ENCODE data around the gene ROCK2.

ROCK2 gene

GRCh38 chr2:11132036-11132671 lies 212.3 kb downstream of the ROCK2 start:
- FAIRE-seq, result no peak
- no peak for DNase-seq (ENCODE audit: insufficient read length, low spot score)

DNA sequence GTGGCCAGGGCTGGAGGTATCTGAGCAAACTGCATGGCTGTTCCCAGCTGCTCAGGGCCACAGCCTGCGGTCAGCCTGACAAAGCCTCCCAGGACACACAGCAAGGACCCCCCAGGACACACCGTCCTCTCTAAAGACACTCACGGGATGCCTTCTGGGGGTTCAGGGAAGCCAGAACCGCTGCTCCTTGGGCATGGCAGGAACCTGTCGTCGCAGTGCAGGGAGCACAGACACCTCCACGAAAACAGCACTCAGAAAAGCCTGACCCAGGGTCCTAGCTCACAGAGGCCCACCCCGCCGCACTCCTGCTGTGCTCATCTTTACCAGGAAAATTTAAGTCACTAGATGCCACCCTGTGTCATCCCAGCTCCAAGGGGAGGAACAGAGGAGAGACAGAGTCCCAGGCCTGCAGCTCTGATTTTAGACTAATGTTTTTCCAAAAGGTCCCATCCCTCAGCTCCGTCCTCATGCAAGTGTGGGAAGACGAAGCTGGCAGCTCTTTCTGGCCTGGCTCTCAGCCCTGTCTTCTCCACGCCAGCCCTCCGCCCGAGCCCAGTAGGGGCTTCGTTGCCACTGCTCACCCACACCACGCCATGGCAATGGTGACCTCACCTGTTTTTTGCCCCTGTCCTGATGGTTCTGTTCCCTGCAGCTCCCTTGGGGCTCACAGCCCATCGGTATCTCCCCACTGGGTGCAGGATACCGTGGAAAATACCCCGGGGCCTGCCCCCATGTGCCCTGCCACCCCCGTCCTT lies 213.1 kb downstream of the ROCK2 start:
- no peak for FAIRE-seq
- DNase-seq (ENCODE audit: insufficient read length, low spot score), result no peak

Data from HTR-8/SVneo (cell line).